IMR-90 (cell line): ENCODE results near the gene GCGR. TPM values are rescaled to one million over a fixed set of nuclear protein-coding genes. Genes with fewer than 3 reads are reported as not detected.

Experiments used
- ATAC-seq: fragments of 200-7000 bp; cut with Tn5 transposase; 2 replicates; pipeline ENCODE4 v1.9.1; 2020; ENCODE audit warnings: low read depth, mild to moderate bottlenecking, moderate library complexity
- BruUV-seq: library from RNA; stranded (reverse); fragments of 400-500 nt; replicated peaks from 2 replicates; lab custom pipeline; 2021; lab: Mats Ljungman, UMichigan
- CTCF ChIA-PET: fragments of 300-600 bp; formaldehyde crosslinking; extraction: SDS; loops from one replicate; lab custom pipeline; 2021; ENCODE audit warnings: antibody characterized with exemption; lab: Yijun Ruan, JAX
- POLR2A ChIA-PET: fragments of 300-600 bp; sonication (Branson Sonifier 250); formaldehyde crosslinking; loops from one replicate; lab custom pipeline; 2022; ENCODE audit warnings: antibody characterized with exemption; ENCODE audit not compliant: unreplicated experiment; lab: Charles Lee
- DNase-seq: peaks from one replicate; pipeline ENCODE4 v3.0.0; 2013
- H2AFZ ChIP-seq: replicated peaks from 2 replicates; pipeline ENCODE3; 2013; ENCODE audit warnings: low read length, mild to moderate bottlenecking; ENCODE audit not compliant: poor library complexity
- H2AK5ac ChIP-seq: 2 replicates; pipeline ENCODE4 v1.6.1; 2013; ENCODE audit warnings: low read depth, low read length, inconsistent platforms
- H2AK9ac ChIP-seq: replicated peaks from 2 replicates; pipeline ENCODE3; 2013; ENCODE audit warnings: mild to moderate bottlenecking, low read depth, low read length, moderate library complexity; ENCODE audit not compliant: poor library complexity
- H2BK120ac ChIP-seq: 2 replicates; pipeline ENCODE4 v1.6.1; 2013; ENCODE audit warnings: low read depth, low read length, inconsistent platforms
- H2BK15ac ChIP-seq: 3 replicates; pipeline ENCODE4 v1.6.1; 2013; ENCODE audit warnings: low read depth, low read length, inconsistent platforms
- H2BK20ac ChIP-seq: 2 replicates; pipeline ENCODE4 v1.6.1; 2013; ENCODE audit warnings: low read depth, mild to moderate bottlenecking, inconsistent platforms, low read length, moderate library complexity
- H2BK5ac ChIP-seq: 2 replicates; pipeline ENCODE4 v1.6.1; 2013; ENCODE audit warnings: mild to moderate bottlenecking, low read depth, low read length, inconsistent platforms; ENCODE audit not compliant: poor library complexity, severe bottlenecking
- H3K14ac ChIP-seq: replicated peaks from 2 replicates; pipeline ENCODE4 v1.6.1; 2013; ENCODE audit warnings: low read depth, low read length, inconsistent platforms
- H3K18ac ChIP-seq: 2 replicates; pipeline ENCODE4 v1.6.1; 2013; ENCODE audit warnings: low read depth, low read length, control low read depth
- H3K23ac ChIP-seq: 2 replicates; pipeline ENCODE4 v1.6.1; 2013; ENCODE audit warnings: low read depth, low read length, inconsistent platforms
- H3K27ac ChIP-seq: 2 replicates; pipeline ENCODE4 v1.5.1; 2013; ENCODE audit warnings: mild to moderate bottlenecking, control low read depth, low read length; ENCODE audit not compliant: insufficient read depth
- H3K27me3 ChIP-seq: 2 replicates; pipeline ENCODE4 v1.6.1; 2013; ENCODE audit warnings: low read length; ENCODE audit not compliant: control insufficient read depth, insufficient read depth
- H3K36me3 ChIP-seq: 2 replicates; pipeline ENCODE4 v1.6.1; 2013; ENCODE audit warnings: low read length, mixed read lengths; ENCODE audit not compliant: control insufficient read depth, insufficient read depth
- H3K4ac ChIP-seq: 2 replicates; pipeline ENCODE4 v1.6.1; 2013; ENCODE audit warnings: low read depth, low read length, inconsistent platforms
- H3K4me1 ChIP-seq: 2 replicates; pipeline ENCODE4 v1.6.1; 2013; ENCODE audit warnings: low read length, mixed read lengths; ENCODE audit not compliant: control insufficient read depth, insufficient read depth
- H3K4me2 ChIP-seq: 2 replicates; pipeline ENCODE4 v1.6.1; 2013; ENCODE audit warnings: low read depth, mild to moderate bottlenecking, control low read depth, low read length, moderate library complexity
- H3K4me3 ChIP-seq: 2 replicates; pipeline ENCODE4 v1.5.1; 2013; ENCODE audit warnings: low read depth, mild to moderate bottlenecking, control low read depth, low read length, moderate library complexity; ENCODE audit not compliant: insufficient read depth
- H3K56ac ChIP-seq: 2 replicates; pipeline ENCODE4 v1.6.1; 2013; ENCODE audit warnings: low read length, inconsistent platforms; ENCODE audit not compliant: insufficient read depth; ENCODE audit errors: extremely low read depth
- H3K79me1 ChIP-seq, 2 experiments: 2 replicates each; pipeline ENCODE4 v1.6.1; 2013; ENCODE audit warnings: low read length in 2 of 2, inconsistent platforms in 1 of 2, low read depth in 1 of 2
- H3K9ac ChIP-seq: 2 replicates; pipeline ENCODE4 v1.6.1; 2013; ENCODE audit warnings: low read depth, low read length, control low read depth
- H3K9me1 ChIP-seq: 2 replicates; pipeline ENCODE4 v1.6.1; 2013; ENCODE audit warnings: low read length, inconsistent platforms; ENCODE audit not compliant: insufficient read depth
- H3K9me3 ChIP-seq: 2 replicates; pipeline ENCODE4 v1.6.1; 2013; ENCODE audit warnings: low read length; ENCODE audit not compliant: control insufficient read depth, insufficient read depth
- H4K20me1 ChIP-seq: 2 replicates; pipeline ENCODE4 v1.6.1; 2013; ENCODE audit warnings: low read length, inconsistent platforms; ENCODE audit not compliant: insufficient read depth
- H4K5ac ChIP-seq: 2 replicates; pipeline ENCODE4 v1.6.1; 2013; ENCODE audit warnings: mild to moderate bottlenecking, low read depth, low read length, control low read depth
- H4K8ac ChIP-seq, 2 experiments: 2 replicates each; pipeline ENCODE4 v1.6.1; 2013; ENCODE audit warnings: low read depth in 2 of 2, low read length in 2 of 2, control low read depth in 1 of 2, inconsistent platforms in 1 of 2
- H4K91ac ChIP-seq: 2 replicates; pipeline ENCODE4 v1.6.1; 2013; ENCODE audit warnings: low read depth, low read length, inconsistent platforms; ENCODE audit not compliant: insufficient read depth
- MAZ ChIP-seq: IDR thresholded peaks from 2 replicates; pipeline ENCODE4 v1.6.1; 2012; ENCODE audit warnings: low read depth, mild to moderate bottlenecking, low read length, improper control_type of control experiment, moderate library complexity, borderline replicate concordance
- MXI1 ChIP-seq: IDR thresholded peaks from 2 replicates; pipeline ENCODE4 v1.6.1; 2012; ENCODE audit warnings: low read depth, mild to moderate bottlenecking, low read length, moderate library complexity, borderline replicate concordance
- POLR2A ChIP-seq: IDR thresholded peaks from 2 replicates; pipeline ENCODE4 v1.6.1; 2012; ENCODE audit warnings: mild to moderate bottlenecking, low read depth, low read length
- RAD21 ChIP-seq: IDR thresholded peaks from 2 replicates; pipeline ENCODE4 v1.6.1; 2012; ENCODE audit warnings: low read length, improper control_type of control experiment
- RFX5 ChIP-seq: IDR thresholded peaks from 2 replicates; pipeline ENCODE4 v1.8.0; 2012; ENCODE audit warnings: low read depth, mild to moderate bottlenecking, low read length, moderate library complexity
- SMC3 ChIP-seq: fragments of 150-350 bp; IDR thresholded peaks from 2 replicates; pipeline ENCODE4 v1.6.1; 2016; ENCODE audit warnings: low read depth, mild to moderate bottlenecking, antibody characterized with exemption, low read length, moderate library complexity
- WGBS, 2 experiments: methylation state at CpG; one replicate each; pipeline versions ENCODE4 v1.1.5 to v1.1.7; 2013; ENCODE audit warnings: missing lambda C conversion rate in 2 of 2; ENCODE audit not compliant: insufficient read length in 1 of 2; ENCODE audit errors: extremely low coverage in 2 of 2; 5-methylcytosine and 5-hydroxymethylcytosine counted together
- dilution Hi-C: fragments of 300-500 bp; cut with HindIII; formaldehyde crosslinking; loops from one replicate; pipeline ENCODE4 v1.14.3; 2018; ENCODE audit warnings: low sequenced_read_pairs; ENCODE audit not compliant: unreplicated experiment
- in situ Hi-C: fragments of 300-500 bp; cut with MboI; formaldehyde crosslinking; loops from 3 replicates; pipeline ENCODE4 v1.14.3; 2019; ENCODE audit warnings: low sequenced_read_pairs, inconsistent platforms, mixed read lengths
- intact Hi-C: fragments of 100-400 bp; cut with micrococcal nuclease; formaldehyde crosslinking; loops from 2 replicates; pipeline ENCODE4 v1.10.0; 2022
- polyA plus RNA-seq, 3 experiments: library from polyadenylated mRNA; depleted of rRNA; stranded (reverse); fragments of >200 nt; gene quantifications; 2 replicates each; pipeline ENCODE4 v1.2.3, GENCODE V29; 2012; ENCODE audit warnings: low replicate concordance in 1 of 3
- total RNA-seq: library from RNA; depleted of rRNA; stranded (reverse); fragments of >200 nt; gene quantifications from 2 replicates; pipeline ENCODE4 v1.2.3, GENCODE V29; 2012
- TF ChIP-seq, protein P1 (sequence below): conservative IDR thresholded peaks from 2 replicates; pipeline ENCODE4 v1.5.1; 2012; ENCODE audit warnings: mild to moderate bottlenecking, low read depth, low read length, improper control_type of control experiment

Gene GCGR
- total and polyA plus RNA-seq, 2 of the 4 experiments (the other 2 are of a cell fraction), result not detected

DNA sequence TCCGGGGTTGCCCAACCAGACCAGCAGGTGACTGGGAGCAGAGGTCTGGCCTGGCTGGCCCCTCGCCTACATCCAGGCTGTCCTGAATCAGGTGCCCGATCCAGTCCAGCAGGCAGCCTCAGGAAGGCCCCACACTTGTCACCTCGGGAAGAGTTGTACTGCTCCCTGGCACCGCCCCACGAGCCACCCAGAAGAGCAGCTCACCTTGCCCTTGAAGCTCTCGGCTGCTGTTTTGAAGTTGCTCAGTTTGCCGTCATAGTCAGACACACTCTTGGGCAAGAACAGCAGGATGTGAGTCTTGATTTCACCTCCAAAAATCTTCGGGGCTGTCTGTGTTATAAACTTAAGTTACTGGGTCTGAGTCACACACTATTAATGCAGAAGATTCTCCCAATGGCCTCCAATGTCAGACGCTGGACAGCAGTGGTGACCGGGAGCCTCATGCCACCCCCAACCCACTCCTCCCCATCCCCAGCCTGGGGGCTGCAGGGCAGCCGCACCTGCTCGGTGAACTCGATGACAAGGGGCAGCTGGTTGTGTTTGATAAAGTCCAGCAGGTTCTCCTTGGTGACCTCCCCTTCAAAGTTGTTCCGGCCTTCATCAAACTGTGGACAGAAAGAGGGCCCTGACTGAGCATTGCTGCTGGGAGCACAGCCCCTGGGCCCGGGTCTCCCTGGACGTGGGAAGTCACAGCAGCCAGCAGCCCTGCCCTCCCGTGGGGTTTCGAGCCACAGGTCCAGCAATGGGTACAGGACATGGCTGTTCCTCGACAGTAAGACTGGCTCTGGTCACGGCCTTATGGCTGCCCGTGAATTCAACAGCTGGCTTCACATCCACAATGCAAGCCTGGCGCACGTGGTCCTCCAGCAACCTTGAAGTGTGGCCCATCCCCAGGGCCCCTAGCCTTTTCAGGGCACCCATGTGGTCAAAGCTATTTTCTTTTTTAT, 43.1 kb downstream of the GCGR start:
- no TSS peak for BruUV-seq
- no peak for TF ChIP-seq RFX5
- TF ChIP-seq RAD21, result no peak
- TF ChIP-seq, protein P1, sequence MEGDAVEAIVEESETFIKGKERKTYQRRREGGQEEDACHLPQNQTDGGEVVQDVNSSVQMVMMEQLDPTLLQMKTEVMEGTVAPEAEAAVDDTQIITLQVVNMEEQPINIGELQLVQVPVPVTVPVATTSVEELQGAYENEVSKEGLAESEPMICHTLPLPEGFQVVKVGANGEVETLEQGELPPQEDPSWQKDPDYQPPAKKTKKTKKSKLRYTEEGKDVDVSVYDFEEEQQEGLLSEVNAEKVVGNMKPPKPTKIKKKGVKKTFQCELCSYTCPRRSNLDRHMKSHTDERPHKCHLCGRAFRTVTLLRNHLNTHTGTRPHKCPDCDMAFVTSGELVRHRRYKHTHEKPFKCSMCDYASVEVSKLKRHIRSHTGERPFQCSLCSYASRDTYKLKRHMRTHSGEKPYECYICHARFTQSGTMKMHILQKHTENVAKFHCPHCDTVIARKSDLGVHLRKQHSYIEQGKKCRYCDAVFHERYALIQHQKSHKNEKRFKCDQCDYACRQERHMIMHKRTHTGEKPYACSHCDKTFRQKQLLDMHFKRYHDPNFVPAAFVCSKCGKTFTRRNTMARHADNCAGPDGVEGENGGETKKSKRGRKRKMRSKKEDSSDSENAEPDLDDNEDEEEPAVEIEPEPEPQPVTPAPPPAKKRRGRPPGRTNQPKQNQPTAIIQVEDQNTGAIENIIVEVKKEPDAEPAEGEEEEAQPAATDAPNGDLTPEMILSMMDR, result no peak
- TF ChIP-seq MXI1, result no peak
- TF ChIP-seq POLR2A, result no peak; the same call in 1 of the 2 replicates
- TF ChIP-seq MAZ, result no peak
- TF ChIP-seq SMC3, result no peak
- Histone ChIP-seq H4K20me1 (peaks cover 59% of the 10 kb centered on the region), H4K5ac (no peak overlapping the region), H2AFZ (no peak overlapping the region), H3K9me1 (no peaks in the 10 kb centered on the region), H3K27ac (no peak overlapping the region), H3K4me3 (no peak overlapping the region), H3K4ac (no peak overlapping the region), H2BK5ac (no peak overlapping the region), H3K79me1 (peaks cover 8 to 52% of the 10 kb centered on the region in 2 experiments), H3K9ac (no peak overlapping the region), H3K4me1 (no peaks in the 10 kb centered on the region), H3K56ac (no peak overlapping the region), H2AK9ac (no peak overlapping the region), H4K91ac (no peak overlapping the region), H3K14ac (no peak overlapping the region), H2BK120ac (no peak overlapping the region), H3K23ac (no peak overlapping the region), H3K4me2 (no peak overlapping the region), H4K8ac (no peak overlapping the region), H3K9me3 (no peaks in the 10 kb centered on the region), H2BK20ac (no peak overlapping the region), H2BK15ac (no peak overlapping the region), H3K27me3 (no peaks in the 10 kb centered on the region), H3K36me3 (peaks cover 72% of the 10 kb centered on the region), H2AK5ac (no peak overlapping the region), H3K18ac (no peak overlapping the region)
- POLR2A ChIA-PET, result no interaction called here
- ATAC-seq, result no peak
- in situ Hi-C loops, result no loop called here
- 95% methylated on average over 8 of the region's 24 CpGs; no CpG with 5 or more reads in 1 of the 2 experiments for WGBS, 2 experiments
- intact Hi-C loops, result no loop called here
- dilution Hi-C loops, result no loop called here
- CTCF ChIA-PET, result interaction anchor here (0.6 kb wide), 1 partner anchor 47 kb away, joined by 5 read pairs; no protein-coding TSS in a partner anchor
- DNase-seq, result no peak
